Testis (tissue), 3 donors: Measurements from ENCODE around the gene FIGNL1. TPM values are rescaled to one million over a fixed set of nuclear protein-coding genes. Genes with fewer than 3 reads are reported as not detected.

Source experiments
- DNase-seq: peaks from one replicate; pipeline ENCODE4 v3.0.0-alpha.2; 2019
- H3K27ac ChIP-seq, 2 donors: fragments of 200-600 bp; sonication (generic); one replicate each; pipeline ENCODE4 v1.5.1; 2019
- H3K27me3 ChIP-seq: fragments of 200-600 bp; sonication (generic); one replicate; pipeline ENCODE4 v1.5.1; 2019
- H3K36me3 ChIP-seq: fragments of 200-600 bp; sonication (generic); one replicate; pipeline ENCODE4 v1.5.1; 2017; ENCODE audit warnings: low read depth; ENCODE audit errors: missing control alignments
- H3K4me1 ChIP-seq: fragments of 200-600 bp; sonication (generic); one replicate; pipeline ENCODE4 v1.5.1; 2019
- H3K4me3 ChIP-seq, 2 donors: fragments of 200-600 bp; sonication (generic); one replicate each; pipeline ENCODE4 v1.5.1; 2017 to 2019
- H3K9me3 ChIP-seq: fragments of 200-600 bp; sonication (generic); one replicate; pipeline ENCODE4 v1.5.1; 2017
- POLR2A ChIP-seq: fragments of 450-650 bp; IDR thresholded peaks from one replicate; pipeline ENCODE4 v1.6.1; 2017; ENCODE audit warnings: antibody characterized with exemption, mild to moderate bottlenecking, moderate library complexity
- WGBS, 2 donors: methylation state at CpG; one replicate each; pipeline ENCODE4 v1.1.5; 2018; 5-methylcytosine and 5-hydroxymethylcytosine counted together
- intact Hi-C: fragments of 100-400 bp; cut with DNase I; formaldehyde crosslinking; loops from one replicate; pipeline ENCODE4 v1.15.1; 2023; ENCODE audit warnings: low total_unique reads
- polyA plus RNA-seq: library from polyadenylated mRNA; stranded (reverse); fragments of 350-450 nt; fragmentation: Illumina TruSeq; extraction: RNeasy Lipid Tissue Mini Kit (QIAGEN cat#74804); gene quantifications from one replicate; pipeline ENCODE4 v1.2.3, GENCODE V29; 2014; ENCODE audit warnings: low read depth, low replicate concordance; ENCODE audit not compliant: insufficient read depth
- total RNA-seq, 2 donors: library from RNA; depleted of rRNA; stranded (reverse); fragments of >200 nt; gene quantifications; one replicate each; pipeline ENCODE4 v1.2.3, GENCODE V29; 2016
- TF ChIP-seq, protein P1 (sequence below), 3 experiments: fragments of 450-650 bp in 2 of 3; fragments of 200-600 bp in 1 of 3; sonication (generic) in 1 of 3; IDR thresholded peaks; one replicate each; pipeline ENCODE4 v1.5.1; 2016 to 2019; ENCODE audit warnings: antibody characterized with exemption in 3 of 3, mild to moderate bottlenecking in 2 of 3, moderate library complexity in 1 of 3

Gene FIGNL1
- total and polyA plus RNA-seq, 3 donors from 2014 or later, result 10.4 to 20.9 (median 19.1) TPM

GRCh38 chr7:50415844-50416364 lies 34.2 kb downstream of the FIGNL1 start:
- intact Hi-C loops, result no loop called here
- no peak overlapping the region for H3K27ac ChIP-seq
- no peaks in the 10 kb centered on the region for H3K36me3 ChIP-seq
- no peaks in the 10 kb centered on the region for H3K27me3 ChIP-seq
- H3K9me3 ChIP-seq, result no peaks in the 10 kb centered on the region
- H3K4me3 ChIP-seq, result no peak overlapping the region
- H3K4me1 ChIP-seq, result no peaks in the 10 kb centered on the region
- TF ChIP-seq POLR2A, result no peak
- TF ChIP-seq, protein P1, sequence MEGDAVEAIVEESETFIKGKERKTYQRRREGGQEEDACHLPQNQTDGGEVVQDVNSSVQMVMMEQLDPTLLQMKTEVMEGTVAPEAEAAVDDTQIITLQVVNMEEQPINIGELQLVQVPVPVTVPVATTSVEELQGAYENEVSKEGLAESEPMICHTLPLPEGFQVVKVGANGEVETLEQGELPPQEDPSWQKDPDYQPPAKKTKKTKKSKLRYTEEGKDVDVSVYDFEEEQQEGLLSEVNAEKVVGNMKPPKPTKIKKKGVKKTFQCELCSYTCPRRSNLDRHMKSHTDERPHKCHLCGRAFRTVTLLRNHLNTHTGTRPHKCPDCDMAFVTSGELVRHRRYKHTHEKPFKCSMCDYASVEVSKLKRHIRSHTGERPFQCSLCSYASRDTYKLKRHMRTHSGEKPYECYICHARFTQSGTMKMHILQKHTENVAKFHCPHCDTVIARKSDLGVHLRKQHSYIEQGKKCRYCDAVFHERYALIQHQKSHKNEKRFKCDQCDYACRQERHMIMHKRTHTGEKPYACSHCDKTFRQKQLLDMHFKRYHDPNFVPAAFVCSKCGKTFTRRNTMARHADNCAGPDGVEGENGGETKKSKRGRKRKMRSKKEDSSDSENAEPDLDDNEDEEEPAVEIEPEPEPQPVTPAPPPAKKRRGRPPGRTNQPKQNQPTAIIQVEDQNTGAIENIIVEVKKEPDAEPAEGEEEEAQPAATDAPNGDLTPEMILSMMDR (IDR thresholded peaks at IDR 0.05), result no peak
- DNase-seq, result no peak
- 64 to 81% methylated on average over 6 of the region's 6 CpGs for WGBS, 2 donors

DNA sequence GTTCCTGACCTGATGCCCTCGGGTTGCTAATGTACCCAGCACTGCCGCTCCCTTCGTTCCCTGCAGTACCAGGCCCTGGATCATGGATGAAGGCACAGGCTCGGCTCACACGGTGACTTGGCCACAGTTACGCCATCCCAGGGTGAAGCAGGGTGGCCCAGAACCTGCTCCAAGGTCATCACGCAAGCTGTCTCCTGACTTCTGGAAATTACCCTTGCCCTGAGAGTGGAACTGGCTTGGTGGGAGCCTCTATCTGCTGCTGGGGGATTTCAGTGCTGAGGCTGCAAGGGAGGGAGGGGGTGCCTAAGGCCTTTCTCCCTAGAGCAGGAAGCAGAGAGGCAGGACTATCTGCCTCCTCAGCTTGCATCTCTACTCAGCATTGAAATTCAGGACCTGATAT lies 36.6 kb downstream of the FIGNL1 start:
- no peaks in the 10 kb centered on the region for H3K36me3 ChIP-seq
- WGBS, 2 donors, result 86 to 89% methylated on average over 7 of the region's 7 CpGs
- H3K27me3 ChIP-seq, result no peaks in the 10 kb centered on the region
- H3K4me3 ChIP-seq, result no peak overlapping the region
- H3K4me1 ChIP-seq, result no peaks in the 10 kb centered on the region
- no peaks in the 10 kb centered on the region for H3K9me3 ChIP-seq
- intact Hi-C loops, result no loop called here
- no peak overlapping the region for H3K27ac ChIP-seq
- DNase-seq, result no peak
- TF ChIP-seq POLR2A, result no peak
- TF ChIP-seq, protein P1 (IDR thresholded peaks at IDR 0.05), result no peak

DNA sequence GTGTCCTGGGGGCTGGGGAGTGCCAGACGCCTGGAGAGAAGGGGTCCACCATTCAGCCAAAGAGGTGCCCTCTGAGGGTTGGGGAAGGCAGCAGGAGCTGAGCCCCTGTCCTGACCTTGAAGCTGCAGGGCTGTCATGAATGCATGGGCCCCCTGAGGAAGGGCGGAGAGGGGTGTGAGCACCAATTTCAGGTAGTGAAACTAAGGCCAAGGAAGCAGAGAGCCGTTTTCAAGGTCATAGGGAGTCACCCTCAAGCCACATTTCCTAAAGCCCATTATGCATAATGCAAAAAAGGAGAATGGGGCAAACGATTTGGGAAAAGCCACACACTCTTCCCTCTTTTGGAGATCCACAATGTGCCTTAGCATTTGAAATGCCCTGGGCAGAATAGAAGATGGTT lies 37.2 kb downstream of the FIGNL1 start:
- 55 to 66% methylated on average over 4 of the region's 4 CpGs for WGBS, 2 donors
- H3K36me3 ChIP-seq, result no peaks in the 10 kb centered on the region

DNA sequence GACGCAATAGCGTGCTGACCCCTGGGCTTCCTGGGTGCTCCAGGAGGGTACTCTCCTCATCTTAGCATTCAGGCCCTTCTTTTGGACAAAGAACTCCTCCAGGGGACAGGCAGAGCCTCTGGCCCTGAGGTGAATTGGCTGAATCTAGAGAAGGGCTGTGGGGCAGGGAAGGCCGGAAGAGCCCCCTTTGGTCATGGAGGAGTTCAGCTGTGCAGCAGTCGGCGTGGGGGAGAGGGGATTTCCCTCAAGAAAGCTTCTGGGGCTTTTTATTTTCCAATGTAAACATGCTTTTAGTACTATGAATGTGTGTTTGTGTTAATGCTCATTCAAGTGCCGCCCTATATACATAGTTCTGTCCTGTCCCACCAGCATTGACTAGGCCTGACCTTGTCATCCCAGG lies 38.8 kb downstream of the FIGNL1 start:
- WGBS, 2 donors, result 83 to 86% methylated on average over 6 of the region's 6 CpGs
- no peaks in the 10 kb centered on the region for H3K4me1 ChIP-seq
- no peak overlapping the region for H3K4me3 ChIP-seq
- intact Hi-C loops, result no loop called here
- no peaks in the 10 kb centered on the region for H3K9me3 ChIP-seq
- no peak for DNase-seq
- H3K27me3 ChIP-seq, result no peaks in the 10 kb centered on the region
- H3K27ac ChIP-seq, result no peak overlapping the region
- no peaks in the 10 kb centered on the region for H3K36me3 ChIP-seq
- no peak for TF ChIP-seq POLR2A
- TF ChIP-seq, protein P1 (IDR thresholded peaks at IDR 0.05), result no peak

More for the DNA sequence above, 37.2 kb downstream of the FIGNL1 start:
- intact Hi-C loops, result no loop called here
- no peak for TF ChIP-seq POLR2A
- TF ChIP-seq, protein P1 (IDR thresholded peaks at IDR 0.05), result no peak
- no peak for DNase-seq
- Histone ChIP-seq H3K27ac (no peak overlapping the region), H3K9me3 (no peaks in the 10 kb centered on the region), H3K4me3 (no peak overlapping the region), H3K27me3 (no peaks in the 10 kb centered on the region), H3K4me1 (no peaks in the 10 kb centered on the region)
